GM23338 (cell line): ENCODE measurements around the gene NDUFS7. TPM values are rescaled to one million over a fixed set of nuclear protein-coding genes. Genes with fewer than 3 reads are reported as not detected.

Experiments used
- REST ChIP-seq: IDR thresholded peaks from one replicate; pipeline ENCODE4 v1.6.1; 2018; ENCODE audit warnings: antibody characterized with exemption; ENCODE audit not compliant: unreplicated experiment
- ZNF114 ChIP-seq: fragments of 250-450 bp; sonication (Bioruptor Pico); IDR thresholded peaks from 2 replicates; pipeline ENCODE4 v1.5.0; 2020; ENCODE audit warnings: mild to moderate bottlenecking, moderate library complexity
- polyA plus RNA-seq: library from polyadenylated mRNA; unstranded; fragments of >200 nt; fragmentation: Nextera tagmentation; extraction: Ambion mirVana; gene quantifications from 2 replicates; pipeline ENCODE4 v1.2.1, GENCODE V29; 2016
- total RNA-seq: library from RNA; depleted of rRNA; stranded (reverse); fragments of >200 nt; shearing (Covaris generic); gene quantifications from 2 replicates; pipeline ENCODE4 v1.2.3, GENCODE V29; 2014
- TF ChIP-seq, protein P1 (sequence below): fragments of 250-450 bp; sonication (Bioruptor Pico); IDR thresholded peaks from 2 replicates; pipeline ENCODE4 v1.5.0; 2020; ENCODE audit warnings: mild to moderate bottlenecking, moderate library complexity
- TF ChIP-seq, protein P2 (sequence below): IDR thresholded peaks from 2 replicates; pipeline ENCODE4 v1.6.1; 2016; ENCODE audit warnings: antibody characterized with exemption

NDUFS7 gene
- total and polyA plus RNA-seq, 2 experiments from 2014 or later, result 132 to 203 TPM

- TF ChIP-seq, protein P1, sequence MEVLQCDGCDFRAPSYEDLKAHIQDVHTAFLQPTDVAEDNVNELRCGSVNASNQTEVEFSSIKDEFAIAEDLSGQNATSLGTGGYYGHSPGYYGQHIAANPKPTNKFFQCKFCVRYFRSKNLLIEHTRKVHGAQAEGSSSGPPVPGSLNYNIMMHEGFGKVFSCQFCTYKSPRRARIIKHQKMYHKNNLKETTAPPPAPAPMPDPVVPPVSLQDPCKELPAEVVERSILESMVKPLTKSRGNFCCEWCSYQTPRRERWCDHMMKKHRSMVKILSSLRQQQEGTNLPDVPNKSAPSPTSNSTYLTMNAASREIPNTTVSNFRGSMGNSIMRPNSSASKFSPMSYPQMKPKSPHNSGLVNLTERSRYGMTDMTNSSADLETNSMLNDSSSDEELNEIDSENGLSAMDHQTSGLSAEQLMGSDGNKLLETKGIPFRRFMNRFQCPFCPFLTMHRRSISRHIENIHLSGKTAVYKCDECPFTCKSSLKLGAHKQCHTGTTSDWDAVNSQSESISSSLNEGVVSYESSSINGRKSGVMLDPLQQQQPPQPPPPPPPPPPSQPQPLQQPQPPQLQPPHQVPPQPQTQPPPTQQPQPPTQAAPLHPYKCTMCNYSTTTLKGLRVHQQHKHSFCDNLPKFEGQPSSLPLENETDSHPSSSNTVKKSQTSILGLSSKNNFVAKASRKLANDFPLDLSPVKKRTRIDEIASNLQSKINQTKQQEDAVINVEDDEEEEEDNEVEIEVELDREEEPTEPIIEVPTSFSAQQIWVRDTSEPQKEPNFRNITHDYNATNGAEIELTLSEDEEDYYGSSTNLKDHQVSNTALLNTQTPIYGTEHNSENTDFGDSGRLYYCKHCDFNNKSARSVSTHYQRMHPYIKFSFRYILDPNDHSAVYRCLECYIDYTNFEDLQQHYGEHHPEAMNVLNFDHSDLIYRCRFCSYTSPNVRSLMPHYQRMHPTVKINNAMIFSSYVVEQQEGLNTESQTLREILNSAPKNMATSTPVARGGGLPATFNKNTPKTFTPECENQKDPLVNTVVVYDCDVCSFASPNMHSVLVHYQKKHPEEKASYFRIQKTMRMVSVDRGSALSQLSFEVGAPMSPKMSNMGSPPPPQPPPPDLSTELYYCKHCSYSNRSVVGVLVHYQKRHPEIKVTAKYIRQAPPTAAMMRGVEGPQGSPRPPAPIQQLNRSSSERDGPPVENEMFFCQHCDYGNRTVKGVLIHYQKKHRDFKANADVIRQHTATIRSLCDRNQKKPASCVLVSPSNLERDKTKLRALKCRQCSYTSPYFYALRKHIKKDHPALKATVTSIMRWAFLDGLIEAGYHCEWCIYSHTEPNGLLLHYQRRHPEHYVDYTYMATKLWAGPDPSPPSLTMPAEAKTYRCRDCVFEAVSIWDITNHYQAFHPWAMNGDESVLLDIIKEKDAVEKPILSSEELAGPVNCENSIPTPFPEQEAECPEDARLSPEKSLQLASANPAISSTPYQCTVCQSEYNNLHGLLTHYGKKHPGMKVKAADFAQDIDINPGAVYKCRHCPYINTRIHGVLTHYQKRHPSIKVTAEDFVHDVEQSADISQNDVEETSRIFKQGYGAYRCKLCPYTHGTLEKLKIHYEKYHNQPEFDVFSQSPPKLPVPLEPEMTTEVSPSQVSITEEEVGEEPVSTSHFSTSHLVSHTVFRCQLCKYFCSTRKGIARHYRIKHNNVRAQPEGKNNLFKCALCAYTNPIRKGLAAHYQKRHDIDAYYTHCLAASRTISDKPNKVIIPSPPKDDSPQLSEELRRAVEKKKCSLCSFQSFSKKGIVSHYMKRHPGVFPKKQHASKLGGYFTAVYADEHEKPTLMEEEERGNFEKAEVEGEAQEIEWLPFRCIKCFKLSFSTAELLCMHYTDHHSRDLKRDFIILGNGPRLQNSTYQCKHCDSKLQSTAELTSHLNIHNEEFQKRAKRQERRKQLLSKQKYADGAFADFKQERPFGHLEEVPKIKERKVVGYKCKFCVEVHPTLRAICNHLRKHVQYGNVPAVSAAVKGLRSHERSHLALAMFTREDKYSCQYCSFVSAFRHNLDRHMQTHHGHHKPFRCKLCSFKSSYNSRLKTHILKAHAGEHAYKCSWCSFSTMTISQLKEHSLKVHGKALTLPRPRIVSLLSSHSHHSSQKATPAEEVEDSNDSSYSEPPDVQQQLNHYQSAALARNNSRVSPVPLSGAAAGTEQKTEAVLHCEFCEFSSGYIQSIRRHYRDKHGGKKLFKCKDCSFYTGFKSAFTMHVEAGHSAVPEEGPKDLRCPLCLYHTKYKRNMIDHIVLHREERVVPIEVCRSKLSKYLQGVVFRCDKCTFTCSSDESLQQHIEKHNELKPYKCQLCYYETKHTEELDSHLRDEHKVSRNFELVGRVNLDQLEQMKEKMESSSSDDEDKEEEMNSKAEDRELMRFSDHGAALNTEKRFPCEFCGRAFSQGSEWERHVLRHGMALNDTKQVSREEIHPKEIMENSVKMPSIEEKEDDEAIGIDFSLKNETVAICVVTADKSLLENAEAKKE (CRISPR knock-in tag), result no peak
- TF ChIP-seq ZNF114 (CRISPR knock-in tag) (no peak), REST (no peak)
- TF ChIP-seq, protein P2, sequence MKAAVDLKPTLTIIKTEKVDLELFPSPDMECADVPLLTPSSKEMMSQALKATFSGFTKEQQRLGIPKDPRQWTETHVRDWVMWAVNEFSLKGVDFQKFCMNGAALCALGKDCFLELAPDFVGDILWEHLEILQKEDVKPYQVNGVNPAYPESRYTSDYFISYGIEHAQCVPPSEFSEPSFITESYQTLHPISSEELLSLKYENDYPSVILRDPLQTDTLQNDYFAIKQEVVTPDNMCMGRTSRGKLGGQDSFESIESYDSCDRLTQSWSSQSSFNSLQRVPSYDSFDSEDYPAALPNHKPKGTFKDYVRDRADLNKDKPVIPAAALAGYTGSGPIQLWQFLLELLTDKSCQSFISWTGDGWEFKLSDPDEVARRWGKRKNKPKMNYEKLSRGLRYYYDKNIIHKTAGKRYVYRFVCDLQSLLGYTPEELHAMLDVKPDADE, result no peak
These were observed 10.6 kb upstream of the NDUFS7 start (continued) for GRCh38 chr19:1373042-1373533.
